Right ventricle myocardium superior (tissue), 1 donor: Measurements from ENCODE around the gene HELZ. TPM values are rescaled to one million over a fixed set of nuclear protein-coding genes. Genes with fewer than 3 reads are reported as not detected.
"Not testable (repeated sequence)": the region's sequence is repeated elsewhere in the genome, so short reads cannot be mapped to it uniquely, and the experiment has no call there.

ENCODE experiments used
- ATAC-seq: fragments of 200-7000 bp; cut with Tn5 transposase; one replicate; pipeline ENCODE4 v1.9.1; 2020; ENCODE audit warnings: mild to moderate bottlenecking; ENCODE audit not compliant: poor library complexity
- DNase-seq: peaks from one replicate; pipeline ENCODE4 v3.0.0-alpha.2; 2020
- intact Hi-C: fragments of 100-400 bp; cut with DNase I; formaldehyde crosslinking; loops from one replicate; pipeline ENCODE4 v1.11.2; 2022
- total RNA-seq: library from RNA; stranded (reverse); fragmentation: NEBNext Ultra II Directional; extraction: Animal tissue kit (Norgen Biotek cat#: 25700); gene quantifications from one replicate; pipeline ENCODE4 v1.2.1, GENCODE V29; 2021
- donor health status: DM: no; HTN: yes; CAD: no; lungs with severe emphysema.

Gene HELZ
- total RNA-seq, 1 donor from 2014 or later: 33.3 TPM

- ATAC-seq: no peak
- intact Hi-C loops: no loop called here
- no peak for DNase-seq
Measured at GRCh38 chr17:67107811-67108775, 136.9 kb downstream of the HELZ start.

DNA sequence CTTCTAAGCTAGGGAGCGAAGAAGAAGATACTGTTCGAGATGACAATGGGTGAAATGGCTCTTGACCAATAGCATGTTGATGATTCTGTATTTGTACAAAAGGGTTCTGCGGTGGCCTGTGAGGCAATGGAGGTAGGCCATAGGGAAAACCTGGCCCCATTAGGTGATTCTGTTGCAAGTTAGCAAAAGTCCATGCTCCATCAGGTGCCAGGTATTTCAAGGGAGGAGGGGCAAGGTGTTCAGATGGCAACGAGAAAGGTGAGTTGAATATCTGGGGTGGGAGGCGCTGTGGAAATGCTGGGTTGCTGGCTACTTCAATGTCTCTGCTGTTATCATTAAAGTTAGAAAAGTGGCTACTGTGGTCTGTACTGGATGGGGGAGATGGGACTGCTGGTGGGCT lies 137.8 kb downstream of the HELZ start:
- no peak for DNase-seq

GRCh38 chr17:67105213-67105612 lies 139.8 kb downstream of the HELZ start:
- intact Hi-C loops: no loop called here
- ATAC-seq: no peak

More for the DNA sequence above, 137.8 kb downstream of the HELZ start:
- intact Hi-C loops: no loop called here
- no peak for ATAC-seq

DNA sequence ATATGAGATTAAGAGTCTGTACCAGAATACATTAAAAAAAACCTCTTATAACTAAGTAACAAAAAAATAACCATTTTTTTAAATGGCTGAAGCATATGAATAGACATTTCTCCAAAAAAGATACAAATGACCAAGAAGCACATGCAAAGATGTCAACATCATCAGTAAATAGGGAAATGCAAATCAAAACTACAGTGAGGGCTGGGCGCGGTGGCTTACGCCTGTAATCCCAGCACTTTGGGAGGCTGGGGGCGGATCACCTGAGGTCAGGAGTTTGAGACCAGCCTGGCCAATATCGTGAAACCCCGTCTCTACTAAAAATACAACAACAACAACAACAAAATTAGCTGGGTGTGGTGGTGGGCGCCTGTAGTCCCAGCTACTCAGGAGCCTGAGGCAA lies 140.4 kb downstream of the HELZ start:
- ATAC-seq, DNase-seq, intact Hi-C loops: not testable (repeated sequence)

More at GRCh38 chr17:67105213-67105612, 139.8 kb downstream of the HELZ start:
- DNase-seq: no peak

DNA sequence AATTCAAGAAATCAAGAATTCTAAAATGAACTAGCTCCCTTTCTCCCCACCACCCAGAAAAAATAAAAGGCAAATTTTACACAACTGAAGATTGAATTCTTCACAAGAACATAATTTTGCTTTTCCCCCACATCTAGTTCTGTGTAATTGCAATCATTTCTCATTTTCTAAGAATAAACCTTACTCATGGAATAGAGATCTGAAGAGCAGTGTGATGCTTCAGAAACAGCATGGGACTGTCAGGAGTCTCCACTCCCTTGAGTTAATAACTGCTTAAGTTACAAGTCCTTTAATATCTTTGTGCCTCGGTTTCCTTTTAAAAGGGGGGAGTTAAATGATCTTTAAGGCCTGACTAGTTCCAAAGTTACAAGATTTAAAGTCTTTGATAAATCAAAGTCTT lies 147.0 kb downstream of the HELZ start:
- no peak for ATAC-seq
- intact Hi-C loops: no loop called here
- no peak for DNase-seq

GRCh38 chr17:67096609-67097008 lies 148.4 kb downstream of the HELZ start:
- intact Hi-C loops: no loop called here
- no peak for ATAC-seq
- DNase-seq: no peak

- intact Hi-C loops: no loop called here
Measured at GRCh38 chr17:67095803-67096202, 149.2 kb downstream of the HELZ start.

GRCh38 chr17:67095291-67095690 lies 149.7 kb downstream of the HELZ start:
- ATAC-seq, DNase-seq, intact Hi-C loops: not testable (repeated sequence)

More at GRCh38 chr17:67095803-67096202, 149.2 kb downstream of the HELZ start:
- DNase-seq (no peak), ATAC-seq (no peak)

DNA sequence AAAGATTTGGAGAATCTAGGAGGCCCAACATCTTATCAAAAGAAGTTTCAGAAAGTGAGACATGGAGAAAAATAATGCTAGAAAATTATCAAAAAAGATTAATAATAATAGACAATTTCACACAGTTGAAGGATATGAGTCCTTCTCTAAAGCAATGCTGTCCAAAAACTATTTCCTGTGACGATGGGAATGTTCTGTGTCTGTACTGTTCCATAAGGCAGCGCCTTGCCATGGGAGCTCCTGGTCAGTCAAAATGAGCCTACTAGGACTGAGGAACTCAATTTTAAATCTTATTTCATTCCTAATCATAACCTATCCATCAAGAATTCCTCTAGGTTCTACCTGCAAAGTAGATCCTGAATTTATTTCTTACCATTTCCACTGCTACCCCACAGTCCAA lies 151.6 kb downstream of the HELZ start:
- intact Hi-C loops: no loop called here

DNA sequence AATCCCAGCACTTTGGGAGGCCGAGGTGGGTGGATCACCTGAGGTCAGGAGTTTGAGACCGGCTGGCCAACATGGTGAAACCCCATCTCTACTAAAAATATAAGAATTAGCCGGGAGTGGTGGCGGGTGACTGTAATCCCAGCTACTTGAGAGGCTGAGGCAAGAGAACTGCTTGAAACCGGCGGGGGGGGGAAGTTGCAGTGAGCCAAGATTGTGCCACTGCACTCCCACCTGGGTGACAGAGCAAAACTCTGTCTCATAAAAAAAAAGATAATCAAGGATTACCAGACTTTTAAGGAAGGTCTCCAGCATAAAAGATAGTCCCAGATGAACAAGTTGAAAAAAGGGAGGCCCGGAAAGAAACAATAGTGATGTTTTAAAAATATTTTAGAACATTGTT lies 152.3 kb downstream of the HELZ start:
- ATAC-seq, intact Hi-C loops, DNase-seq: not testable (repeated sequence)

More for the DNA sequence above, 151.6 kb downstream of the HELZ start:
- DNase-seq (no peak), ATAC-seq (no peak)

DNA sequence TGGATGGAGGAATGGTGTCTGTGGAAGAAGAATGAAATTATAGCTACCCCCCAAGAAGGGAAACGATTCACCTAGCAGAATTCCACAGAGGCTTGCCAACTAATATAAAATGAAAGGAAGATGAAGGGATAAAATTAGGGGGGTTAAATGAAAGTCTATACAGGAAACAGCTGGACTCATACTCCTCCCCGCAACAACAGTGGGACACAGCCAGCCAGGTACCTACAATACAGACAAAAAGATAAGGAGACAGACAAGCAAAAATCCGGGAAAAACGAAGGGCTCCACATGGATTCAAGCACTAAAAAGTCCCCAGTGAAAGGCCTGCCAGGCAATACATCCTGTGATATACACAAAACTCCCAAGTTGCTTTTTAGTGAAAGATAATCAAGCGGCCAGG lies 152.7 kb downstream of the HELZ start:
- ATAC-seq (no peak), DNase-seq (no peak)
- intact Hi-C loops: no loop called here

DNA sequence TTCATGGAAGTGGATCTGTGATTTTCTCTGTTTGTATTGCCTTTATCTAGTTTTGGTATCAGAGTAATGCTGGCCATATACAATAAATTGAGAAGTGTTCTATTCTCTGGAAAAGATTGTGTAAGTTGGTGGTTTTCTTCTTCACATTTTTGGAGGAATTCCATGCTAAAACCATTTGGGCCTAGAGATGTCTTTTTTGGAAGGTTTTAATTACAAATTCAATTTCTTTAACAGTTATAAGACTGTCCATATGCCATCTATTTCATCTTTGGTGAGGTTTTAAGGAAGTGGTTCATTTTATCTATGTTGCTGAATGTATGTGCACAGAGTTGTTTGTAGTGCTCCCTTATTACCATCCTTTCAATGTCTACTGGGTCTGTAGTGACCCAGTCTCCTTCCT lies 154.7 kb downstream of the HELZ start:
- DNase-seq (no peak), ATAC-seq (no peak)
- intact Hi-C loops: no loop called here

DNA sequence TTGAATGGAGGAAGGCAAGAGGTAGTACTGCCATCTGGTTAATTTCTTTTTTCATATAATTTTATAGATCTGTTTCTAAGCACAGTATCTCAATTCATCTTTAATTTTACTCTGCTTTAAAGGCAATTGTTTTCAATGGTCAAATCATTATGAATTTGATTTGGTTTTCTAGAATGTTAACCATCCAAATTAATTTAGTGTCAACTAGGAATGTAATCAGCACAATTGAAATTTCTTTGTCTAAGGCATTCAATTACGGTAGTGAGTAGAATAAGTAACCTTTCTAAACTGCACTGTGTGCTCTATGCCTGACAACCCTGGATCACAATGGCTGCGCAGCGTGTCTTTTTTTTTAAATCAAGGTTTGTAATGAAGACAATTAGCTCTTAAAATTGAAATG lies 156.4 kb downstream of the HELZ start:
- intact Hi-C loops: no loop called here
- DNase-seq: no peak
- no peak for ATAC-seq

- intact Hi-C loops: no loop called here
- ATAC-seq: no peak
- no peak for DNase-seq
Measured at GRCh38 chr17:67085406-67085805, 159.6 kb downstream of the HELZ start.

DNA sequence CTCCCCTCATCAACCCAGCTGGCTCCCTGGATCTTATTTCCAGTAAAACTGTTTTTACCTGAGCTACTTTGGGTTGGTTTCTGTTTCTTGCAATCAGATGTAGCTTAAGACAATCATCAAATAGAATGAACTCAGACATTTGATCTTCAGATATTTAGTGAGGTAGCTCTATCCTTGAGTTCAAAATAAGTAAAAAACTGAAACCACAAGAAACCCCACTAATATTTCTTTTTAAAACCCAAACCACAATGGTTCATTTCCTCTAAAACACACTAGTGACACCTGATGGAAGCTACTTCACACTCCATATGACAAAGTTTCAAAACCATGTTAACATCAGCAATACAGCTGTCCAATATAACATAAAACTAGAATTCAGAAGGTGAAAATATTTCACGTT lies 162.9 kb downstream of the HELZ start:
- intact Hi-C loops: no loop called here
- ATAC-seq: no peak

GRCh38 chr17:67080804-67081203 lies 164.2 kb downstream of the HELZ start:
- intact Hi-C loops: no loop called here
- ATAC-seq (no peak), DNase-seq (no peak)

More for the DNA sequence above, 162.9 kb downstream of the HELZ start:
- DNase-seq: no peak

DNA sequence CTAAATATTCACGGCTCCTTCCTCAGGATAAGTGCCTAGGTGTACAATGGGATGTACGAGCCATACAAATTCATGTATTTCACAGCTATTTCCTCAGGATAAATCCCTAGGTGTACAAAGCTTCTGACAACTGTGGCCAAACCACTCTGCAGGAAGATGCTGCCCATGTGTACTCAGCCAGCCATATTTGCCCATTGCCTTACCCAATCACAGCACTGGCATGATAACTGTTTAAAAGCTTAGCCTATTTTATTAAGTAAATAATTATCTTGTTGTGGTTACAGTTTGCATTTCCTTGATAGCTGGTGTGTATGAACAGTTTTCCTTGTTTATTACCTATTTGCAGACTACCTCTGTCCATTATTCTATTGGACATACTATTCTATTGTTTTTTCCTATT lies 165.5 kb downstream of the HELZ start:
- ATAC-seq (no peak), DNase-seq (no peak)
- intact Hi-C loops: no loop called here

GRCh38 chr17:67078292-67078691 lies 166.7 kb downstream of the HELZ start:
- intact Hi-C loops: no loop called here
- DNase-seq: no peak

DNA sequence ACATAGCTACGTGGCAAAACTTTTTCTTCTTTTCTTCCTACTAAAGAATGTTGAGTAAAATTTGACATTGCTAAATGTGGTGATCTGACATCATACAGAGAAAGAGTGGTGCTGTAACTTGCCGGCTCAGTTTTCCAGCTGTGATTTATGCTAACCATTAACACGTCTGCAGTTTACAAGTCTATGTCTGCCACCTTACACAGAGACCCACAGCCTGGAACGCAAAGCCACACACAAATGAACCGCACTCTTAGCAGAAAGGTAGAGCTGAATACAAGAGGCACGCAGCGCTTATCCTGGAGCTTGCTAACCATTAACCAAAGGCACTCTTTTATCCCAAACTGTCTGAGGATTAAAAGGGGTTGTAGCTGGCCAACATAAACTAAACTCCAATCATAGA lies 168.7 kb downstream of the HELZ start:
- intact Hi-C loops: no loop called here
- no peak for ATAC-seq
- DNase-seq: no peak

More at GRCh38 chr17:67078292-67078691, 166.7 kb downstream of the HELZ start:
- ATAC-seq: no peak

GRCh38 chr17:67074781-67075180 lies 170.2 kb downstream of the HELZ start:
- no peak for DNase-seq
- ATAC-seq: no peak
- intact Hi-C loops: no loop called here
